ENCODE measurements around the gene DGKD. TPM values are rescaled to one million over a fixed set of nuclear protein-coding genes. Genes with fewer than 3 reads are reported as not detected.

The DGKD gene
- total and polyA plus RNA-seq, 2 experiments from 2014 or later: 3.9 to 4.0 TPM

DNA sequence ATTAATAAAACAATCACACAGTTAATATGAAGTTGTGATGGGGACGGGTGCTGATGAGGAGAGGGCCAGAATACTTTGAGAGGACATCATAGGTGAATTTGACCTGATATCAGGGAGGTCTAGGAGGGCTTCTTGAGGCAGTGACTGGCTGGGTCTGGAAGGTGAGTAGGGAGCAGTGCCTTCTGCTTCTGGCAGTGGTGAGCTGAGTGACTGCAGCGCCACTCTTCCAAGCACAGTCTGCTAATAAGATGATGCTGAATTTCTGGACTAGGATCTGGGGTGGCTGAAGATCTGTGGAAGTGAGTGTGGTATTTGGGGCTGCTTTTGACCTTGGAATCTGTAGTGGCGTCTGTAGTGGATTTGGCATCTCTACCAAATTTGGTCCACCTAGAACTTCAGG is 5.5 kb downstream of the DGKD start:
- no peaks in the 10 kb centered on the region for H3K9me2 ChIP-seq (ENCODE audit: insufficient read depth)
- no peak overlapping the region for H3K27ac ChIP-seq
- no peak overlapping the region for H3K4me3 ChIP-seq
- 94 to 95% methylated on average over 3 of the region's 3 CpGs for WGBS, 2 experiments (ENCODE audit: low coverage in 1 of 2, low lambda C conversion rate in 2 of 2, missing lambda C conversion rate in 2 of 2)
- in situ Hi-C loops (cut with MboI): no loop called here
- no peak for DNase-seq
- H3F3A ChIP-seq (ENCODE audit: insufficient read depth): no peaks in the 10 kb centered on the region
- no peak overlapping the region for H3K9ac ChIP-seq
- H3K4me1 ChIP-seq (ENCODE audit: insufficient read depth): no peaks in the 10 kb centered on the region; the same call in 1 of the 2 replicates
- no peak overlapping the region for H2AFZ ChIP-seq
- no peaks in the 10 kb centered on the region for H3K27me3 ChIP-seq (replicated peaks; ENCODE audit: insufficient read depth)
- H3K9me3 ChIP-seq (ENCODE audit: low read depth): no peaks in the 10 kb centered on the region
- peaks cover 3% of the 10 kb centered on the region; the same call in 1 of the 2 replicates for H3K36me3 ChIP-seq (ENCODE audit: low read depth)
- H3K4me2 ChIP-seq (ENCODE audit: unreplicated experiment): no peak overlapping the region
- H3K79me2 ChIP-seq (ENCODE audit: insufficient read depth): peaks cover 40% of the 10 kb centered on the region
- no peaks in the 10 kb centered on the region; the same call in 1 of the 2 replicates for H4K20me1 ChIP-seq (ENCODE audit: insufficient read depth)
- TF ChIP-seq EZH2phosphoT487 (IDR thresholded peaks at IDR 0.05; ENCODE audit: insufficient read depth, low read depth) (no peak), EZH2 (IDR thresholded peaks at IDR 0.05; ENCODE audit: insufficient read depth, poor library complexity, severe bottlenecking) (no peak)

DNA sequence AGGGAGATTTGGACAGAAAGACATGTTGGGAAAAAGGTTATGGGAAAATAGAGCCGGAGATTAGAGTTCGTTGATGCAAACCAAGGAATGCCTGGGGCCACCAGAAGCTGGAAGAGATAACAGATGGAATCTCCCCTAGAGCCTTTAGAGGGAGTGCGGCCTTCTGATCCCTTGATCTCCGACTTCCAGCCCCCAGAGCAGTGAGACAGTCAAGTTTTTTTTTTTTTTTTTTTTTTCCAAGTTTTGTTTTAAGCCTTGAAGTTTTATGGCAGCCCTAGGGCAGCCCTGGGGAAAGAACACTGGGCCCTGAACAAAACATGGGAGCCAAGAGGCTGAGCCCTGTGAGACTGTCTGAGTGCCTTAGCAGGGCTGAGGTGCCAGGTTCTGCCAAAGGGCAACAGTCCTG is 6.5 kb downstream of the DGKD start:
- H4K20me1 ChIP-seq (ENCODE audit: insufficient read depth): no peaks in the 10 kb centered on the region; the same call in 1 of the 2 replicates
- H3K4me2 ChIP-seq (ENCODE audit: unreplicated experiment): no peak overlapping the region
- H3K4me3 ChIP-seq: no peak overlapping the region
- 97% methylated on average over 4 of the region's 4 CpGs for WGBS, 2 experiments (ENCODE audit: low coverage in 1 of 2, low lambda C conversion rate in 2 of 2, missing lambda C conversion rate in 2 of 2)
- H3K4me1 ChIP-seq (ENCODE audit: insufficient read depth): no peaks in the 10 kb centered on the region
- H2AFZ ChIP-seq: no peak overlapping the region
- no peak overlapping the region for H3K9ac ChIP-seq
- no peak for TF ChIP-seq EZH2 (IDR thresholded peaks at IDR 0.05; ENCODE audit: insufficient read depth, poor library complexity, severe bottlenecking)
- TF ChIP-seq EZH2phosphoT487 (IDR thresholded peaks at IDR 0.05; ENCODE audit: insufficient read depth, low read depth): no peak
- H3K27me3 ChIP-seq (replicated peaks; ENCODE audit: insufficient read depth): no peaks in the 10 kb centered on the region
- peaks cover 3% of the 10 kb centered on the region; the same call in 1 of the 2 replicates for H3K36me3 ChIP-seq (ENCODE audit: low read depth)
- H3K79me2 ChIP-seq (ENCODE audit: insufficient read depth): peaks cover 35% of the 10 kb centered on the region
- no peaks in the 10 kb centered on the region for H3F3A ChIP-seq (ENCODE audit: insufficient read depth)
- in situ Hi-C loops (cut with MboI): no loop called here
- H3K9me2 ChIP-seq (ENCODE audit: insufficient read depth): no peaks in the 10 kb centered on the region
- DNase-seq: no peak
- no peaks in the 10 kb centered on the region for H3K9me3 ChIP-seq (ENCODE audit: low read depth)
- no peak overlapping the region for H3K27ac ChIP-seq

DNA sequence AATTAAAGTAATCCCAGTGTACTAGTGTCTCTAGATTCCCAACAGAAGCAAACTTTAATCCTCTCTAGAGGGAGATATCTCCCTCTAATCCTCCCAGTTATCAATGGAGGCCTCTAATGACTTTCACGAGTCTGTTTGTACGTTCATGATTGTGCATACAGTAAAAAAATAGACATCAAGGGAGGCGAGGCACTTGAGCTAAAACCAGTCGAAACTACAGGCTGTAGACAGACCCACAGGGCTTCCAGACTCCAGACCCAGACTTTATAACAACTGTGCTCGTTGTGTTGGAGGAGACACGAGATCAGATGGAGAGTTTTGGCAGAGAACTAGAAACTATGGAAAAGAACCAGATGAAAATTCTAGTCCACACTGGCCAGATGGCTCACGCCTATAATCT is 7.0 kb downstream of the DGKD start:
- Histone ChIP-seq H3K79me2 (ENCODE audit: insufficient read depth) (peaks cover 30% of the 10 kb centered on the region), H3K27me3 (replicated peaks; ENCODE audit: insufficient read depth) (no peaks in the 10 kb centered on the region), H2AFZ (no peak overlapping the region), H3K9me2 (ENCODE audit: insufficient read depth) (no peaks in the 10 kb centered on the region), H3K9me3 (ENCODE audit: low read depth) (no peaks in the 10 kb centered on the region), H3K27ac (no peak overlapping the region), H3K4me3 (no peak overlapping the region), H3F3A (ENCODE audit: insufficient read depth) (no peaks in the 10 kb centered on the region), H3K9ac (no peak overlapping the region), H3K36me3 (ENCODE audit: low read depth) (peaks cover 3% of the 10 kb centered on the region; the same call in 1 of the 2 replicates), H4K20me1 (ENCODE audit: insufficient read depth) (no peaks in the 10 kb centered on the region; the same call in 1 of the 2 replicates), H3K4me2 (ENCODE audit: unreplicated experiment) (no peak overlapping the region), H3K4me1 (ENCODE audit: insufficient read depth) (no peaks in the 10 kb centered on the region)
- DNase-seq: no peak
- in situ Hi-C loops (cut with MboI): no loop called here
- no peak for TF ChIP-seq EZH2 (IDR thresholded peaks at IDR 0.05; ENCODE audit: insufficient read depth, poor library complexity, severe bottlenecking)
- TF ChIP-seq EZH2phosphoT487 (IDR thresholded peaks at IDR 0.05; ENCODE audit: insufficient read depth, low read depth): no peak
- WGBS, 2 experiments (ENCODE audit: low coverage in 1 of 2, low lambda C conversion rate in 2 of 2, missing lambda C conversion rate in 2 of 2): 88 to 89% methylated on average over 7 of the region's 7 CpGs

DNA sequence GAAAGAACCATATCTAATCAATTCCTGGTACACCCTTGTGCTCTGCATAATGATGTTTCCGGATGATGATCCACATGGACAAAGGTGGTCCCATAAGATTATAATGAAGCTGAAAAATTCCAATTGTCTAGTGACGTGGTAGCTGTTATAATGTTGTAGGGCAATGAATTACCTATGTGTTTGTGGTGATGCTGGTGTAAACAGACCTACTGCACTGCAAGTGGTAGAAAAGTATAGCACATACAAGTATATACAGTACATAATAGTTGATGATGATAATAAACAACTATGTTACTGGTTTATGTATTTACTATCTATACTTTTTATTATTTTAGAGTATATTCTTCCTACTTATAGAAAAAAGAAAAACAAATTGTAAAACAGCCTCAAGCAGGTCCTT is 8.4 kb downstream of the DGKD start:
- Histone ChIP-seq H4K20me1 (ENCODE audit: insufficient read depth) (no peaks in the 10 kb centered on the region; the same call in 1 of the 2 replicates), H3K9ac (no peak overlapping the region), H3K9me2 (ENCODE audit: insufficient read depth) (no peaks in the 10 kb centered on the region), H3K27me3 (replicated peaks; ENCODE audit: insufficient read depth) (no peaks in the 10 kb centered on the region), H2AFZ (no peak overlapping the region), H3K79me2 (ENCODE audit: insufficient read depth) (peaks cover 26% of the 10 kb centered on the region; the same call in 1 of the 2 replicates), H3K4me1 (ENCODE audit: insufficient read depth) (no peaks in the 10 kb centered on the region), H3F3A (ENCODE audit: insufficient read depth) (no peaks in the 10 kb centered on the region), H3K4me2 (ENCODE audit: unreplicated experiment) (no peak overlapping the region), H3K9me3 (ENCODE audit: low read depth) (no peaks in the 10 kb centered on the region), H3K27ac (no peak overlapping the region), H3K36me3 (ENCODE audit: low read depth) (peaks cover 3% of the 10 kb centered on the region; the same call in 1 of the 2 replicates), H3K4me3 (no peak overlapping the region)
- DNase-seq: no peak
- WGBS, 2 experiments (ENCODE audit: low coverage in 1 of 2, low lambda C conversion rate in 2 of 2, missing lambda C conversion rate in 2 of 2): 95% methylated on average over 2 of the region's 2 CpGs
- in situ Hi-C loops (cut with MboI): no loop called here
- TF ChIP-seq EZH2 (IDR thresholded peaks at IDR 0.05; ENCODE audit: insufficient read depth, poor library complexity, severe bottlenecking): no peak
- TF ChIP-seq EZH2phosphoT487 (IDR thresholded peaks at IDR 0.05; ENCODE audit: insufficient read depth, low read depth): no peak

Measured in GM23248 (cell line).